H9 (cell line): Measurements from ENCODE around the gene DMBT1. TPM values are rescaled to one million over a fixed set of nuclear protein-coding genes. Genes with fewer than 3 reads are reported as not detected.

Experiments used
- DNase-seq: peaks from one replicate; pipeline ENCODE4 v3.0.0-alpha.2; 2017
- H2AFZ ChIP-seq: one replicate; pipeline ENCODE4 v1.6.1; 2013; ENCODE audit warnings: mild to moderate bottlenecking, low read length, control low read depth, moderate library complexity
- H2AK5ac ChIP-seq: 2 replicates; pipeline ENCODE4 v1.6.1; 2013; ENCODE audit warnings: low read length, control low read depth, mixed read lengths; ENCODE audit not compliant: insufficient read length
- H2BK120ac ChIP-seq: one replicate; pipeline ENCODE4 v1.6.1; 2013; ENCODE audit warnings: low read depth, mild to moderate bottlenecking, low read length, control low read depth, inconsistent platforms; ENCODE audit not compliant: poor library complexity, severe bottlenecking
- H2BK12ac ChIP-seq: 2 replicates; pipeline ENCODE4 v1.6.1; 2013; ENCODE audit warnings: low read length, control low read depth, mixed read lengths, low read depth; ENCODE audit not compliant: insufficient read length
- H2BK15ac ChIP-seq: 2 replicates; pipeline ENCODE4 v1.6.1; 2013; ENCODE audit warnings: low read depth, low read length, control low read depth
- H2BK20ac ChIP-seq: one replicate; pipeline ENCODE4 v1.6.1; 2013; ENCODE audit warnings: low read depth, mild to moderate bottlenecking, low read length, control low read depth, inconsistent platforms; ENCODE audit not compliant: poor library complexity, severe bottlenecking
- H2BK5ac ChIP-seq: 2 replicates; pipeline ENCODE4 v1.6.1; 2013; ENCODE audit warnings: low read length, control low read depth, mixed read lengths; ENCODE audit not compliant: insufficient read length
- H3K14ac ChIP-seq: 2 replicates; pipeline ENCODE4 v1.6.1; 2013; ENCODE audit warnings: low read length, control low read depth; ENCODE audit not compliant: insufficient read depth
- H3K18ac ChIP-seq: 2 replicates; pipeline ENCODE4 v1.6.1; 2013; ENCODE audit warnings: low read depth, mild to moderate bottlenecking, mixed read lengths, low read length, control low read depth; ENCODE audit not compliant: insufficient read length
- H3K23ac ChIP-seq: 2 replicates; pipeline ENCODE4 v1.6.1; 2013; ENCODE audit warnings: low read length, control low read depth, mixed read lengths, low read depth; ENCODE audit not compliant: insufficient read length
- H3K23me2 ChIP-seq: 2 replicates; pipeline ENCODE4 v1.6.1; 2013; ENCODE audit warnings: low read depth, mild to moderate bottlenecking, mixed read lengths, low read length, control low read depth; ENCODE audit not compliant: insufficient read length, poor library complexity, severe bottlenecking
- H3K27ac ChIP-seq: 2 replicates; pipeline ENCODE4 v1.5.1; 2013; ENCODE audit warnings: low read length, control low read depth, mixed read lengths, low read depth; ENCODE audit not compliant: insufficient read length
- H3K27me3 ChIP-seq: 2 replicates; pipeline ENCODE4 v1.6.1; 2013; ENCODE audit warnings: low read length, control low read depth, inconsistent platforms; ENCODE audit not compliant: insufficient read depth
- H3K4ac ChIP-seq: 2 replicates; pipeline ENCODE4 v1.6.1; 2013; ENCODE audit warnings: low read depth, mild to moderate bottlenecking, control low read depth, inconsistent platforms, low read length, moderate library complexity
- H3K4me1 ChIP-seq: 2 replicates; pipeline ENCODE4 v1.6.1; 2013; ENCODE audit warnings: low read length, control low read depth, inconsistent platforms; ENCODE audit not compliant: insufficient read depth
- H3K4me2 ChIP-seq: 2 replicates; pipeline ENCODE4 v1.6.1; 2013; ENCODE audit warnings: low read length, control low read depth, mixed read lengths; ENCODE audit not compliant: insufficient read length, insufficient read depth
- H3K56ac ChIP-seq: 2 replicates; pipeline ENCODE4 v1.6.1; 2013; ENCODE audit warnings: low read depth, mild to moderate bottlenecking, mixed read lengths, low read length, control low read depth; ENCODE audit not compliant: insufficient read length
- H3K79me1 ChIP-seq: 2 replicates; pipeline ENCODE4 v1.6.1; 2013; ENCODE audit warnings: low read depth, mild to moderate bottlenecking, moderate library complexity, low read length, control low read depth, inconsistent platforms; ENCODE audit not compliant: insufficient read depth, poor library complexity, severe bottlenecking
- H3K79me2 ChIP-seq: 2 replicates; pipeline ENCODE4 v1.6.1; 2013; ENCODE audit warnings: low read length, control low read depth, inconsistent platforms; ENCODE audit not compliant: insufficient read depth
- H3K9ac ChIP-seq: 2 replicates; pipeline ENCODE4 v1.6.1; 2013; ENCODE audit warnings: low read length, control low read depth, mixed read lengths; ENCODE audit not compliant: insufficient read length; ENCODE audit errors: extremely low read depth
- H3K9me3 ChIP-seq: one replicate; pipeline ENCODE4 v1.6.1; 2013; ENCODE audit warnings: low read depth, low read length, inconsistent platforms; ENCODE audit not compliant: control insufficient read depth
- H3T11ph ChIP-seq: one replicate; pipeline ENCODE4 v1.6.1; 2013; ENCODE audit warnings: mild to moderate bottlenecking, low read length, control low read depth, inconsistent platforms
- H4K20me1 ChIP-seq: one replicate; pipeline ENCODE4 v1.6.1; 2013; ENCODE audit not compliant: control insufficient read depth, insufficient read length, insufficient read depth
- H4K5ac ChIP-seq: 2 replicates; pipeline ENCODE4 v1.6.1; 2013; ENCODE audit warnings: low read depth, mild to moderate bottlenecking, mixed read lengths, low read length, control low read depth; ENCODE audit not compliant: insufficient read length
- H4K8ac ChIP-seq: replicated peaks from 2 replicates; pipeline ENCODE4 v1.6.1; 2013; ENCODE audit warnings: low read length, control low read depth, mixed read lengths, low read depth; ENCODE audit not compliant: insufficient read length
- H4K91ac ChIP-seq: 2 replicates; pipeline ENCODE4 v1.6.1; 2013; ENCODE audit warnings: low read depth, mild to moderate bottlenecking, moderate library complexity, mixed read lengths, low read length, control low read depth; ENCODE audit not compliant: insufficient read length
- H3K27ac Mint-ChIP-seq, 3 experiments: 2 replicates in 2 of 3; 3 replicates in 1 of 3; pipeline ENCODE4 v1.8.0; 2020 to 2021; ENCODE audit warnings: mixed read lengths in 3 of 3, mild to moderate bottlenecking in 1 of 3, moderate library complexity in 1 of 3
- H3K27me3 Mint-ChIP-seq: 2 replicates; pipeline ENCODE4 v1.8.0; 2021; ENCODE audit warnings: low read depth, mild to moderate bottlenecking, moderate library complexity, mixed read lengths
- H3K36me3 Mint-ChIP-seq, 3 experiments: 2 replicates in 2 of 3; 3 replicates in 1 of 3; pipeline ENCODE4 v1.8.0; 2020 to 2021; ENCODE audit warnings: low read depth in 3 of 3, mixed read lengths in 3 of 3; ENCODE audit not compliant: insufficient read depth in 1 of 3
- H3K4me1 Mint-ChIP-seq, 2 experiments: 2 replicates each; pipeline ENCODE4 v1.8.0; 2020; ENCODE audit warnings: mixed read lengths in 2 of 2
- H3K4me3 Mint-ChIP-seq, 2 experiments: 2 replicates in 1 of 2; 3 replicates in 1 of 2; pipeline ENCODE4 v1.8.0; 2020 to 2021; ENCODE audit warnings: mild to moderate bottlenecking in 2 of 2, mixed read lengths in 2 of 2, moderate library complexity in 1 of 2
- H3K9me3 Mint-ChIP-seq, 2 experiments: 2 replicates in 1 of 2; 3 replicates in 1 of 2; pipeline ENCODE4 v1.8.0; 2020; ENCODE audit warnings: mild to moderate bottlenecking in 2 of 2, mixed read lengths in 2 of 2, moderate library complexity in 1 of 2
- CTCF ChIP-seq: fragments of 200-600 bp; sonication (generic); conservative IDR thresholded peaks from 3 replicates; pipeline ENCODE4 v1.8.0; 2021; ENCODE audit warnings: antibody characterized with exemption, mild to moderate bottlenecking
- WGBS: extraction: QIAGEN DNeasy Blood & Tissue Kit; methylation state at CpG from one replicate; pipeline ENCODE4 v1.1.7; 2013; ENCODE audit warnings: missing lambda C conversion rate, low lambda C conversion rate, mixed read lengths; ENCODE audit not compliant: insufficient read length; ENCODE audit errors: extremely low coverage; 5-methylcytosine and 5-hydroxymethylcytosine counted together
- total RNA-seq: library from RNA; stranded (reverse); gene quantifications from 2 replicates; pipeline ENCODE4 v1.2.1, GENCODE V29; 2021

Gene DMBT1
- total RNA-seq, 1 experiment from 2014 or later = 0.04 TPM

- Histone ChIP-seq H3K23ac (no peak overlapping the region), H4K91ac (no peak overlapping the region), H2BK5ac (no peak overlapping the region), H3K4me1 (no peaks in the 10 kb centered on the region), H3K4ac (no peak overlapping the region), H3K18ac (no peak overlapping the region), H2AK5ac (no peak overlapping the region), H4K5ac (no peak overlapping the region), H2BK20ac (no peak overlapping the region), H2BK12ac (no peak overlapping the region), H3K79me2 (no peaks in the 10 kb centered on the region), H3K79me1 (no peaks in the 10 kb centered on the region), H3K9ac (no peak overlapping the region), H2BK15ac (no peak overlapping the region), H3K14ac (no peak overlapping the region), H4K20me1 (no peaks in the 10 kb centered on the region), H3K23me2 (no peaks in the 10 kb centered on the region), H3K9me3 (no peaks in the 10 kb centered on the region), H2BK120ac (no peak overlapping the region), H3K27me3 (no peaks in the 10 kb centered on the region), H3K56ac (no peak overlapping the region), H3K27ac (no peak overlapping the region), H3T11ph (no peak overlapping the region), H4K8ac (no peak overlapping the region), H3K4me2 (no peak overlapping the region), H2AFZ (no peak overlapping the region)
- Mint-ChIP-seq H3K27me3 (peaks cover 7% of the 10 kb centered on the region), H3K27ac (no peak overlapping the region), H3K4me1 (no peaks in the 10 kb centered on the region), H3K4me3 (no peak overlapping the region), H3K36me3 (no peaks in the 10 kb centered on the region), H3K9me3 (no peaks in the 10 kb centered on the region)
- no CpG with 5 or more reads among the region's 5 CpGs for WGBS
- DNase-seq = no peak
- no peak for TF ChIP-seq CTCF
Measured at GRCh38 chr10:122531261-122531660, 29.3 kb upstream of the DMBT1 start.
